Measurements from ENCODE around the gene NWD2. TPM values are rescaled to one million over a fixed set of nuclear protein-coding genes. Genes with fewer than 3 reads are reported as not detected.

The NWD2 gene
- total RNA-seq, 1 experiment from 2014 or later: not detected

DNA sequence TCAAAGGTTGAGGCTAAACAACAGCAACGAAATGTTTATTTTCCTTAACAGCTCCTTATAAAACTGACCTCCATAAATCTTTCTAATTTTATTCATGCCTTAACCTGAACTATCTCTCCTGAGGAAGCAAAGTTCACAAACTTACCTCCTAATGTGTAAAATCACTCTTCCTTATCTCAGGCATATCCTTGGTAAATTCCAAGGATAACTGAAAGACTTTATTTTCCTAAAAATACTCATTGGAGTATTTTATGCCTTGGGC is 197.4 kb downstream of the NWD2 start:
- no TSS peak for BruUV-seq (replicated peaks)
- H3K27me3 ChIP-seq (replicated peaks; ENCODE audit: insufficient read depth, low read depth, low read length, poor library complexity): peaks cover 10% of the 10 kb centered on the region
- DNase-seq (ENCODE audit: low spot score): no peak
- no peaks in the 10 kb centered on the region for H3K4me1 ChIP-seq (ENCODE audit: insufficient read depth, low read length, poor library complexity, severe bottlenecking)
- TF ChIP-seq CTCF (conservative IDR thresholded peaks at IDR 0.05; ENCODE audit: low read depth, low read length): no peak
- TF ChIP-seq EZH2 (IDR thresholded peaks at IDR 0.05; ENCODE audit: borderline replicate concordance, low read depth, low read length, poor library complexity, severe bottlenecking): no peak
- no peaks in the 10 kb centered on the region for H3K36me3 ChIP-seq (ENCODE audit: insufficient read depth, low read length, poor library complexity, severe bottlenecking)
- CTCF ChIA-PET: no interaction called here
- intact Hi-C loops (cut with micrococcal nuclease; ENCODE audit: unreplicated experiment): no loop called here
- no peaks in the 10 kb centered on the region for H3K9me3 ChIP-seq (ENCODE audit: low read depth, low read length, poor library complexity, severe bottlenecking)
- H3K27ac ChIP-seq (ENCODE audit: low read depth, low read length, poor library complexity, severe bottlenecking): no peak overlapping the region
- POLR2A ChIA-PET (ENCODE audit: low non-redundant PET): no interaction called here
- no peak overlapping the region for H3K4me3 ChIP-seq (ENCODE audit: low read depth, low read length, poor library complexity, severe bottlenecking)

DNA sequence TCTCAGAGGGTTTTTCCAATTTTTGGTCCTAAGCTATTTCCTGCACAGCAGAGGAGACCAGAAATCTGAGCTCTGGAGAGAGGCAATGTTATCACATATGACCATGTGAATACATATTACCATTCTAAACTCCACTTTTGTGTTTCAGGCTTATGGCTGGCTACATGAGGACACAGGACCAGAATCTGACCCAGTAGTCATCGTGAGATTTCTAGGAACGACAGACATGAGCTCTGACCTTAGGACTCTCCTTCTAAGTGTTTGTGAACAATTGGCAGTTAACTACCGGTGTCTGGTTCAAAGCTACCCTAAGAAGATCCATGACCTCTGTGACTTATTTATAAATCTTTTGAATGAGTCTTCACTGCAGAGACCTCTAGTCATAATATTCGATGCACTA is 198.6 kb downstream of the NWD2 start:
- Histone ChIP-seq H3K4me3 (ENCODE audit: low read depth, low read length, poor library complexity, severe bottlenecking) (no peak overlapping the region), H3K36me3 (ENCODE audit: insufficient read depth, low read length, poor library complexity, severe bottlenecking) (no peaks in the 10 kb centered on the region), H3K27me3 (replicated peaks; ENCODE audit: insufficient read depth, low read depth, low read length, poor library complexity) (peaks cover 17% of the 10 kb centered on the region), H3K9me3 (ENCODE audit: low read depth, low read length, poor library complexity, severe bottlenecking) (no peaks in the 10 kb centered on the region), H3K27ac (ENCODE audit: low read depth, low read length, poor library complexity, severe bottlenecking) (no peak overlapping the region), H3K4me1 (ENCODE audit: insufficient read depth, low read length, poor library complexity, severe bottlenecking) (no peaks in the 10 kb centered on the region)
- no peak for DNase-seq (ENCODE audit: low spot score)
- intact Hi-C loops (cut with micrococcal nuclease; ENCODE audit: unreplicated experiment): no loop called here
- CTCF ChIA-PET: no interaction called here
- POLR2A ChIA-PET (ENCODE audit: low non-redundant PET): no interaction called here
- TF ChIP-seq EZH2 (IDR thresholded peaks at IDR 0.05; ENCODE audit: borderline replicate concordance, low read depth, low read length, poor library complexity, severe bottlenecking): no peak
- no peak for TF ChIP-seq CTCF (conservative IDR thresholded peaks at IDR 0.05; ENCODE audit: low read depth, low read length)
- BruUV-seq (replicated peaks): no TSS peak

DNA sequence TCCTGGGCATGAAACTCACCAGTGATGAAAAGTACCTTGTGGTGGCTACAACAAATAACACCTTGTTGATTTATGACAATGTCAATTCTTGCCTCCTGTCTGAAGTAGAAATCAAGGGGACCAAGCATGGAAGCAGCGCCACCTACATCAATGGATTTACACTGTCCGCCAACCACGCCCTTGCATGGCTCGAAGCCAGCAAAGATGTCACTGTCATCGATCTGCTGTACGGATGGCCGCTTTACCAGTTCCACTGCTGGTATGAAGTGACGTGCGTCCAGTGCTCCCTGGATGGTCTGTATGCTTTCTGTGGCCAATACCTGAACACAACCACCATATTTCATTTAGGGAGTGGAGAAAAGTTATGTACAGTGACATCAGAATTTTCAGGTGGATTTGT is 200.5 kb downstream of the NWD2 start:
- intact Hi-C loops (cut with micrococcal nuclease; ENCODE audit: unreplicated experiment): no loop called here
- Histone ChIP-seq H3K27ac (ENCODE audit: low read depth, low read length, poor library complexity, severe bottlenecking) (no peak overlapping the region), H3K9me3 (ENCODE audit: low read depth, low read length, poor library complexity, severe bottlenecking) (no peaks in the 10 kb centered on the region), H3K4me3 (ENCODE audit: low read depth, low read length, poor library complexity, severe bottlenecking) (no peak overlapping the region), H3K36me3 (ENCODE audit: insufficient read depth, low read length, poor library complexity, severe bottlenecking) (no peaks in the 10 kb centered on the region), H3K27me3 (replicated peaks; ENCODE audit: insufficient read depth, low read depth, low read length, poor library complexity) (peaks cover 36% of the 10 kb centered on the region), H3K4me1 (ENCODE audit: insufficient read depth, low read length, poor library complexity, severe bottlenecking) (no peaks in the 10 kb centered on the region)
- POLR2A ChIA-PET (ENCODE audit: low non-redundant PET): no interaction called here
- DNase-seq (ENCODE audit: low spot score): no peak
- CTCF ChIA-PET: no interaction called here
- BruUV-seq (replicated peaks): no TSS peak
- no peak for TF ChIP-seq CTCF (conservative IDR thresholded peaks at IDR 0.05; ENCODE audit: low read depth, low read length)
- no peak for TF ChIP-seq EZH2 (IDR thresholded peaks at IDR 0.05; ENCODE audit: borderline replicate concordance, low read depth, low read length, poor library complexity, severe bottlenecking)
